H9 (cell line): ENCODE results near the gene WDR43. TPM values are rescaled to one million over a fixed set of nuclear protein-coding genes. Genes with fewer than 3 reads are reported as not detected.
A peak's percentile ranks its signal among the peaks of the same experiment; 100 is the strongest.

Source experiments
- DNase-seq: peaks from one replicate; pipeline ENCODE4 v3.0.0-alpha.2; 2017
- H2AFZ ChIP-seq: one replicate; pipeline ENCODE4 v1.6.1; 2013; ENCODE audit warnings: mild to moderate bottlenecking, low read length, control low read depth, moderate library complexity
- H2AK5ac ChIP-seq: 2 replicates; pipeline ENCODE4 v1.6.1; 2013; ENCODE audit warnings: low read length, control low read depth, mixed read lengths; ENCODE audit not compliant: insufficient read length
- H2BK120ac ChIP-seq: one replicate; pipeline ENCODE4 v1.6.1; 2013; ENCODE audit warnings: low read depth, mild to moderate bottlenecking, low read length, control low read depth, inconsistent platforms; ENCODE audit not compliant: poor library complexity, severe bottlenecking
- H2BK12ac ChIP-seq: 2 replicates; pipeline ENCODE4 v1.6.1; 2013; ENCODE audit warnings: low read length, control low read depth, mixed read lengths, low read depth; ENCODE audit not compliant: insufficient read length
- H2BK15ac ChIP-seq: 2 replicates; pipeline ENCODE4 v1.6.1; 2013; ENCODE audit warnings: low read depth, low read length, control low read depth
- H2BK20ac ChIP-seq: one replicate; pipeline ENCODE4 v1.6.1; 2013; ENCODE audit warnings: low read depth, mild to moderate bottlenecking, low read length, control low read depth, inconsistent platforms; ENCODE audit not compliant: poor library complexity, severe bottlenecking
- H2BK5ac ChIP-seq: 2 replicates; pipeline ENCODE4 v1.6.1; 2013; ENCODE audit warnings: low read length, control low read depth, mixed read lengths; ENCODE audit not compliant: insufficient read length
- H3K14ac ChIP-seq: 2 replicates; pipeline ENCODE4 v1.6.1; 2013; ENCODE audit warnings: low read length, control low read depth; ENCODE audit not compliant: insufficient read depth
- H3K18ac ChIP-seq: 2 replicates; pipeline ENCODE4 v1.6.1; 2013; ENCODE audit warnings: low read depth, mild to moderate bottlenecking, mixed read lengths, low read length, control low read depth; ENCODE audit not compliant: insufficient read length
- H3K23ac ChIP-seq: 2 replicates; pipeline ENCODE4 v1.6.1; 2013; ENCODE audit warnings: low read length, control low read depth, mixed read lengths, low read depth; ENCODE audit not compliant: insufficient read length
- H3K23me2 ChIP-seq: 2 replicates; pipeline ENCODE4 v1.6.1; 2013; ENCODE audit warnings: low read depth, mild to moderate bottlenecking, mixed read lengths, low read length, control low read depth; ENCODE audit not compliant: insufficient read length, poor library complexity, severe bottlenecking
- H3K27ac ChIP-seq: 2 replicates; pipeline ENCODE4 v1.5.1; 2013; ENCODE audit warnings: low read length, control low read depth, mixed read lengths, low read depth; ENCODE audit not compliant: insufficient read length
- H3K27me3 ChIP-seq: 2 replicates; pipeline ENCODE4 v1.6.1; 2013; ENCODE audit warnings: low read length, control low read depth, inconsistent platforms; ENCODE audit not compliant: insufficient read depth
- H3K4ac ChIP-seq: 2 replicates; pipeline ENCODE4 v1.6.1; 2013; ENCODE audit warnings: low read depth, mild to moderate bottlenecking, control low read depth, inconsistent platforms, low read length, moderate library complexity
- H3K4me1 ChIP-seq: 2 replicates; pipeline ENCODE4 v1.6.1; 2013; ENCODE audit warnings: low read length, control low read depth, inconsistent platforms; ENCODE audit not compliant: insufficient read depth
- H3K4me2 ChIP-seq: 2 replicates; pipeline ENCODE4 v1.6.1; 2013; ENCODE audit warnings: low read length, control low read depth, mixed read lengths; ENCODE audit not compliant: insufficient read length, insufficient read depth
- H3K56ac ChIP-seq: 2 replicates; pipeline ENCODE4 v1.6.1; 2013; ENCODE audit warnings: low read depth, mild to moderate bottlenecking, mixed read lengths, low read length, control low read depth; ENCODE audit not compliant: insufficient read length
- H3K79me1 ChIP-seq: 2 replicates; pipeline ENCODE4 v1.6.1; 2013; ENCODE audit warnings: low read depth, mild to moderate bottlenecking, moderate library complexity, low read length, control low read depth, inconsistent platforms; ENCODE audit not compliant: insufficient read depth, poor library complexity, severe bottlenecking
- H3K79me2 ChIP-seq: 2 replicates; pipeline ENCODE4 v1.6.1; 2013; ENCODE audit warnings: low read length, control low read depth, inconsistent platforms; ENCODE audit not compliant: insufficient read depth
- H3K9ac ChIP-seq: 2 replicates; pipeline ENCODE4 v1.6.1; 2013; ENCODE audit warnings: low read length, control low read depth, mixed read lengths; ENCODE audit not compliant: insufficient read length; ENCODE audit errors: extremely low read depth
- H3K9me3 ChIP-seq: one replicate; pipeline ENCODE4 v1.6.1; 2013; ENCODE audit warnings: low read depth, low read length, inconsistent platforms; ENCODE audit not compliant: control insufficient read depth
- H3T11ph ChIP-seq: one replicate; pipeline ENCODE4 v1.6.1; 2013; ENCODE audit warnings: mild to moderate bottlenecking, low read length, control low read depth, inconsistent platforms
- H4K20me1 ChIP-seq: one replicate; pipeline ENCODE4 v1.6.1; 2013; ENCODE audit not compliant: control insufficient read depth, insufficient read length, insufficient read depth
- H4K5ac ChIP-seq: 2 replicates; pipeline ENCODE4 v1.6.1; 2013; ENCODE audit warnings: low read depth, mild to moderate bottlenecking, mixed read lengths, low read length, control low read depth; ENCODE audit not compliant: insufficient read length
- H4K8ac ChIP-seq: replicated peaks from 2 replicates; pipeline ENCODE4 v1.6.1; 2013; ENCODE audit warnings: low read length, control low read depth, mixed read lengths, low read depth; ENCODE audit not compliant: insufficient read length
- H4K91ac ChIP-seq: 2 replicates; pipeline ENCODE4 v1.6.1; 2013; ENCODE audit warnings: low read depth, mild to moderate bottlenecking, moderate library complexity, mixed read lengths, low read length, control low read depth; ENCODE audit not compliant: insufficient read length
- H3K27ac Mint-ChIP-seq, 3 experiments: 2 replicates in 2 of 3; 3 replicates in 1 of 3; pipeline ENCODE4 v1.8.0; 2020 to 2021; ENCODE audit warnings: mixed read lengths in 3 of 3, mild to moderate bottlenecking in 1 of 3, moderate library complexity in 1 of 3
- H3K27me3 Mint-ChIP-seq: 2 replicates; pipeline ENCODE4 v1.8.0; 2021; ENCODE audit warnings: low read depth, mild to moderate bottlenecking, moderate library complexity, mixed read lengths
- H3K36me3 Mint-ChIP-seq, 3 experiments: 2 replicates in 2 of 3; 3 replicates in 1 of 3; pipeline ENCODE4 v1.8.0; 2020 to 2021; ENCODE audit warnings: low read depth in 3 of 3, mixed read lengths in 3 of 3; ENCODE audit not compliant: insufficient read depth in 1 of 3
- H3K4me1 Mint-ChIP-seq, 2 experiments: 2 replicates each; pipeline ENCODE4 v1.8.0; 2020; ENCODE audit warnings: mixed read lengths in 2 of 2
- H3K4me3 Mint-ChIP-seq, 2 experiments: 2 replicates in 1 of 2; 3 replicates in 1 of 2; pipeline ENCODE4 v1.8.0; 2020 to 2021; ENCODE audit warnings: mild to moderate bottlenecking in 2 of 2, mixed read lengths in 2 of 2, moderate library complexity in 1 of 2
- H3K9me3 Mint-ChIP-seq, 2 experiments: 2 replicates in 1 of 2; 3 replicates in 1 of 2; pipeline ENCODE4 v1.8.0; 2020; ENCODE audit warnings: mild to moderate bottlenecking in 2 of 2, mixed read lengths in 2 of 2, moderate library complexity in 1 of 2
- CTCF ChIP-seq: fragments of 200-600 bp; sonication (generic); conservative IDR thresholded peaks from 3 replicates; pipeline ENCODE4 v1.8.0; 2021; ENCODE audit warnings: antibody characterized with exemption, mild to moderate bottlenecking
- WGBS: extraction: QIAGEN DNeasy Blood & Tissue Kit; methylation state at CpG from one replicate; pipeline ENCODE4 v1.1.7; 2013; ENCODE audit warnings: missing lambda C conversion rate, low lambda C conversion rate, mixed read lengths; ENCODE audit not compliant: insufficient read length; ENCODE audit errors: extremely low coverage; 5-methylcytosine and 5-hydroxymethylcytosine counted together
- total RNA-seq: library from RNA; stranded (reverse); gene quantifications from 2 replicates; pipeline ENCODE4 v1.2.1, GENCODE V29; 2021

The WDR43 gene
- total RNA-seq, 1 experiment from 2014 or later: 186 TPM

GRCh38 chr2:28901202-28901601 is 6.7 kb downstream of the WDR43 start:
- Mint-ChIP-seq H3K27ac (peak overlapping the region in 1 of 3 experiments; percentile 60; a peak in 1 of 7 replicates), H3K4me1 (peaks cover 25 to 32% of the 10 kb centered on the region in 2 experiments), H3K27me3 (no peaks in the 10 kb centered on the region), H3K4me3 (no peak overlapping the region), H3K9me3 (no peaks in the 10 kb centered on the region), H3K36me3 (peaks cover 34 to 43% (median 36%) of the 10 kb centered on the region in 3 experiments; a peak in 6 of 7 replicates)
- Histone ChIP-seq H3K23ac (no peak overlapping the region), H3K9me3 (no peaks in the 10 kb centered on the region), H3K4me1 (peaks cover 2% of the 10 kb centered on the region; the same call in 1 of the 2 replicates), H3K14ac (no peak overlapping the region), H2BK5ac (no peak overlapping the region), H3K4me2 (no peak overlapping the region), H3T11ph (no peak overlapping the region), H4K20me1 (no peaks in the 10 kb centered on the region), H2BK20ac (no peak overlapping the region), H3K4ac (no peak overlapping the region), H3K79me2 (peaks cover 78% of the 10 kb centered on the region), H3K18ac (no peak overlapping the region), H3K79me1 (no peaks in the 10 kb centered on the region), H4K8ac (no peak overlapping the region), H3K27me3 (no peaks in the 10 kb centered on the region), H4K91ac (no peak overlapping the region), H2BK120ac (no peak overlapping the region), H3K23me2 (no peaks in the 10 kb centered on the region), H3K27ac (no peak overlapping the region), H4K5ac (no peak overlapping the region), H2AFZ (no peak overlapping the region), H2BK12ac (no peak overlapping the region), H3K9ac (no peak overlapping the region), H3K56ac (no peak overlapping the region), H2AK5ac (no peak overlapping the region), H2BK15ac (no peak overlapping the region)
- no CpG with 5 or more reads among the region's 2 CpGs for WGBS
- no peak for TF ChIP-seq CTCF
- no peak for DNase-seq
